Activated CD4-positive, alpha-beta memory T cell treated with anti-CD3 and anti-CD28 coated beads for 36 hours (primary cell): ENCODE results near the gene CREB3L2. TPM values are rescaled to one million over a fixed set of nuclear protein-coding genes. Genes with fewer than 3 reads are reported as not detected.

Experiments used
- CTCF ChIA-PET: fragments of 350-600 bp; sonication (Branson Sonifier 250); formaldehyde crosslinking; loops from one replicate; lab custom pipeline; 2021; ENCODE audit warnings: antibody characterized with exemption, inconsistent platforms; lab: Charles Lee
- POLR2A ChIA-PET: fragments of 350-600 bp; sonication (Branson Sonifier 250); formaldehyde crosslinking; loops from one replicate; lab custom pipeline; 2021; ENCODE audit warnings: antibody characterized with exemption; lab: Charles Lee
- DNase-seq: peaks from one replicate; pipeline ENCODE4 v3.0.0-alpha.2; 2020
- H3K27ac Mint-ChIP-seq: one replicate; pipeline ENCODE4 v1.8.0; 2021; ENCODE audit warnings: mixed read lengths
- H3K27me3 Mint-ChIP-seq: one replicate; pipeline ENCODE4 v1.8.0; 2021; ENCODE audit warnings: mixed read lengths
- H3K36me3 Mint-ChIP-seq: one replicate; pipeline ENCODE4 v1.8.0; 2021; ENCODE audit warnings: mixed read lengths
- H3K4me1 Mint-ChIP-seq: one replicate; pipeline ENCODE4 v1.8.0; 2021; ENCODE audit warnings: low read depth, mixed read lengths
- H3K4me3 Mint-ChIP-seq: one replicate; pipeline ENCODE4 v1.8.0; 2021; ENCODE audit warnings: mild to moderate bottlenecking, mixed read lengths
- H3K9me3 Mint-ChIP-seq: one replicate; pipeline ENCODE4 v1.8.0; 2021; ENCODE audit warnings: mixed read lengths
- intact Hi-C: fragments of 100-400 bp; cut with micrococcal nuclease; formaldehyde crosslinking; loops from one replicate; pipeline ENCODE4 v1.15.1; 2023
- total RNA-seq, 2 experiments: library from RNA; stranded (reverse); gene quantifications; one replicate each; pipeline ENCODE4 v1.2.3, GENCODE V29; 2021

Gene CREB3L2
- total RNA-seq, 2 experiments from 2014 or later: 36.1 to 39.4 TPM

DNA sequence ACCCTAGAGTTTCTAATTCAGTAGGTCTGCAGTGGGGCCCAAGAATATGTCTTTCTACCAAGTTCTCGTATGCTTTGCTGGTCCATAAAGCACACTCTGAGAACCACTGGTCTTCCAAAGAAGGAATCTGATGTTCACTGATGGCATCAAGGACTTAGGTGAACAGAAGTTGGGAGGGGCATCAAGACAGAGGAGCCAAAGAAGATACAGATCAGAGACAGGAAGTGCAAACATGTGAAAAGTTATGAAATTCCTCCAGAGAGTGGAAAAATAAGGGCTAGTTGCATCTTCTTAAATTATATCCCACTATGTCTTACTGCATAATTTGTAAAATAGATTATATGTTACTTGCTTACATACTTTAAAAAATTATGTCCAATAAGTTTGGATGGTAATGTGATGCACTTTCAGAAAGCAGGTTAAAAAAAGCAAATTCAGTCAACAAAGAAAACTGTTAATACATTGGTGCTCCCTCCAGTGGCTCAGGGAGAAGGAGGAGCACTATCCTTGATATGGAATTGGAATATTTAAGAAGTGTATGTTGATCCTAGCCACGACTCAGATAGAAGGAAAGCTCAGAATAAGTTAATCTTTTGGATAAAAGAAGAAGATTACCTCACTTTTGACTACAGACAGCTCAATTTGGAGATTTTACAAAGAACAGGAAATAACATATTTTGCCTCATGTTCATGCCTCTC lies 35.8 kb downstream of the CREB3L2 start:
- POLR2A ChIA-PET: no interaction called here
- intact Hi-C loops: no loop called here

DNA sequence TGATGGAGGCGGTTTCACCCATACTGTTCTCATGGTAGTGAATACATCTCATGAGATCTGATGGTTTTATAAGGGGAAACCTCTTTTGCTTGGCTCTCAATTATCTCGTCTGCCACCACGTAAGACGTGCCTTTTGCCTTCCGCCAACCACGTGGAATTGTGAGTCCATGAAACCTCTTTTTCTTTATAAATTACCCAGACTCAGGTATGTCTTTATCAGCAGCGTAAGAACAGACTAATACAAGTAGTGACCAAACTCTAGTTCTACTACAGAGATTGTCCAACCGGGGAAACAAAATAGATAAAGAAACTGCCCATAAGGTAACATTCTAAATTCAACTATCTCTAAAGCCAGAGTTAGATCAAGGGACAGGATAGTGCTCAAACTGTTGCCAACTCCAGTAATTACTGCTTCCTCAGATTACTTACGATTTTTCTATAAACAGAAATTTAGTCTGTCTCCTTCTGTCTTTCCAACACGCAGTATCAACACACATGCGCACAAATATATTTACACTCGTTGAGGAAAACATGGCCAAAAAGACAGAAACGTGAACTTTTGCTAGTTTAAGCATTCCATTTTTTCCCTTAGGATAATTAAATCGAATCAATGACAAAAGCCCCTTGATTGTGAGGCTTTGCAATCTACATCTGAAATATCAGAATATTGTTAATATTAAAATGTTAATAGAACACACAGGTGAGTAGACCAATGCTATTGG lies 36.9 kb downstream of the CREB3L2 start:
- intact Hi-C loops: no loop called here
- no peak overlapping the region for H3K4me3 Mint-ChIP-seq
- POLR2A ChIA-PET: no interaction called here
- H3K36me3 Mint-ChIP-seq: peaks cover 4% of the 10 kb centered on the region
- CTCF ChIA-PET: no interaction called here
- H3K27me3 Mint-ChIP-seq: no peaks in the 10 kb centered on the region
- no peak for DNase-seq
- no peaks in the 10 kb centered on the region for H3K9me3 Mint-ChIP-seq
- peaks cover 28% of the 10 kb centered on the region for H3K4me1 Mint-ChIP-seq
- H3K27ac Mint-ChIP-seq: no peak overlapping the region

More for the DNA sequence above, 35.8 kb downstream of the CREB3L2 start:
- Mint-ChIP-seq H3K36me3 (peaks cover 4% of the 10 kb centered on the region), H3K4me3 (no peak overlapping the region), H3K9me3 (no peaks in the 10 kb centered on the region), H3K27me3 (no peaks in the 10 kb centered on the region), H3K27ac (no peak overlapping the region), H3K4me1 (peaks cover 23% of the 10 kb centered on the region)
- CTCF ChIA-PET: interaction anchor here (1.3 kb wide), 1 partner anchor 62 kb away, joined by 3 read pairs; no protein-coding TSS in a partner anchor
- DNase-seq: no peak

DNA sequence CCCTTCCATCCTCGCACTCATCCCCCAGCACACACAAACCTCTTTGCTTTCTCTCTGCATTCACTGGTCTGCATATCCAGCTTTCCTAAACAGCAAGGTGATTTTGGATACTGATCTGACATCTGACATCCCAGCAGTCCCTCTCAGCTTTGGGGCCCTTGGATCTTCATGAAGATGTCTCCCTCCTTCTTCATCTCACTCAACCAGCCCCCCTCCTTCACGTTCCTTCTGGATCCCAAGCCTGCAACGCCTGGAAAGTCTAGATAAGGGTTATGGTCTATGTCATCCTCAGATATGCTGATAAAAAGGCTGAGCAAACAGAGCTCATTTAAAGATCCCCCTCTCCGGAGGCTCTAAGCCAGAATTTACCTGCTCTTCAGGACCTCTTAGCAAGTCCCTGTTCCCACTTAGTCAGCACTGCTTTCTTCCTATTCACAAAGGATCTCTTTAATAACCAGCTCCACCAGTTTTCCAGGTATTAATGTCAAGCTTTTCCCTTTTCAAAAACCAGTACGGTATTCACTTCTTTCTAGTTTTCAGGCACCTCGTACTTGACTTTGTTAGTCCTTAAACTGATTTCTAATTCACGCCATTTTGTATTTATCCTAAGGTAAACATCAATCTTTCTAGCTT lies 38.9 kb downstream of the CREB3L2 start:
- Mint-ChIP-seq H3K36me3 (peaks cover 11% of the 10 kb centered on the region), H3K9me3 (no peaks in the 10 kb centered on the region), H3K4me3 (no peak overlapping the region), H3K4me1 (peaks cover 33% of the 10 kb centered on the region), H3K27me3 (no peaks in the 10 kb centered on the region), H3K27ac (no peak overlapping the region)
- no peak for DNase-seq
- CTCF ChIA-PET: interaction anchor here (0.8 to 1.2 kb wide), 2 partner anchors 59 to 62 kb away, joined by 3 to 4 read pairs; no protein-coding TSS in a partner anchor
- POLR2A ChIA-PET: no interaction called here
- intact Hi-C loops: no loop called here

GRCh38 chr7:137962491-137962874 lies 39.4 kb downstream of the CREB3L2 start:
- no peak overlapping the region for H3K4me3 Mint-ChIP-seq
- intact Hi-C loops: no loop called here
- no peaks in the 10 kb centered on the region for H3K9me3 Mint-ChIP-seq
- ChIA-PET CTCF (interaction anchor here (0.8 kb wide), 2 partner anchors 12 to 58 kb away, joined by 3 read pairs; no protein-coding TSS in a partner anchor), POLR2A (no interaction called here)
- H3K36me3 Mint-ChIP-seq: peaks cover 11% of the 10 kb centered on the region
- no peak overlapping the region for H3K27ac Mint-ChIP-seq
- H3K27me3 Mint-ChIP-seq: no peaks in the 10 kb centered on the region
- peaks cover 29% of the 10 kb centered on the region for H3K4me1 Mint-ChIP-seq
- no peak for DNase-seq

DNA sequence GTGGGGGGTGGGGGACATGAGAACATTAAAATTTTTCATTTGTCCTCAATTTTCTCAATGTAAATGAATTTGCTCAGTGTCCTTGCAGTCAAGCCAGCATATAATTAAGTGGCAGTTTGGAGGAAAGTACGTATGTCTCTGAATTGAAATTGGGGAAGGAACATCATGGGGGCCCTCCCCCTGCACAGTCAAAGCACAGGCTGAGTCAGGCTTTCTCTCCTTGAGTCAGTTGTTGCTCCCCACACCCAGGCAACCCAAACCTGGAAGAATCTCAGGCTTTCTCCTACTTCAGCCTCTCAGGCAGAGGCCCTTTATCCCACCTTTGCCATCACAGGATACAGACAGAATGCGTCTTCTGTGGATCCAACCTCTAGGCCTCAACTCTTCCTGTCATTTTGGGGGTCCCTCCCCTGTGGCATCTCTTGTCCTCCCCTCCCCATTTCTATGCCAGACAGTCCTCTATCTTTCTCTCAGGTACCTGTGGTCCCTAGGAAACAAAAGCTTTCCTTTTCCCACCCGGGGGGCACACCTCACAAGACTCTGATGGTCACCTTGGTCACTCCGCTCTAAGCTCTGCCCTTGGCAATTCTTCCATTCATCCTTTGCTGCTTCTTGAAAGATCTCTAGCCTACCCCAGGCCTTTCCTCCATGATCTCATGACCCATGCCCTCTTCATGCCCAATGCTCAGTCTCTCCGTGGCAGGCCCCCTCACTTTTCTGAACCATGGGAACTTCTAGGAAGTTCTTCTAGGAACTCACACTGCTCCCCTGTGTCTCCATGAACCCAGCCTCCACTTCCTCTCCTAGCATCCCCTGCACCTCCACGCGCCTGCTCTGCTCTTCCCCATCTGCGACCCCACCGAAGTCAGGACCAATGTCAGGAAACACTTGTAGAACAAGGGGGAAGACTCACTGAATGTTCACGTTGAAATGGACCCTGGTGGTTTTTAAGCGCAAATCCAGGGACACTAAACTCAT lies 40.4 kb downstream of the CREB3L2 start:
- no peaks in the 10 kb centered on the region for H3K9me3 Mint-ChIP-seq
- H3K27me3 Mint-ChIP-seq: no peaks in the 10 kb centered on the region
- CTCF ChIA-PET: interaction anchor here (0.8 kb wide), 1 partner anchor 11 kb away, joined by 3 read pairs; no protein-coding TSS in a partner anchor
- H3K4me3 Mint-ChIP-seq: no peak overlapping the region
- peaks cover 23% of the 10 kb centered on the region for H3K4me1 Mint-ChIP-seq
- no peak overlapping the region for H3K27ac Mint-ChIP-seq
- peaks cover 15% of the 10 kb centered on the region for H3K36me3 Mint-ChIP-seq
- DNase-seq: peak; percentile 71
- POLR2A ChIA-PET: no interaction called here
- intact Hi-C loops: loop anchor here (1.0 to 2.0 kb wide), 2 partner anchors 27 to 38 kb away; no protein-coding TSS in a partner anchor

DNA sequence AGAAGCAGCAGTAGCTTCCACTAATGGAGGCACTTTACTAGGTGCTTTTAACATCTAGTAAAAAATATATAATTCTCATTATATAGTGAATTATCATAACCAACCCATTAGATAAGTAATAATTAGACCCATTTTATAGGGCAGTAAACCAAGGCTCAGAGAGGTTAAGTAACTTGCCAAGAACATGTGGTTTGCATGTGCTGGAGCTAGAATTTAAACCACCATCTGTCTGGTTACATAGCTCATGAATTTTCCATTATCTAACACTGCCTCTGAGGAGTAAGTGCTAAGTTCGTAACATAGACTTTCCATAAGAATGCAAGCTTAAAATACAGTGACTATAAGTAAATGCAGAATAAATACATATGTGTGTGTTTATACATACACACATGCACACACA lies 41.9 kb downstream of the CREB3L2 start:
- Mint-ChIP-seq H3K4me1 (peaks cover 19% of the 10 kb centered on the region), H3K36me3 (peaks cover 15% of the 10 kb centered on the region), H3K27me3 (no peaks in the 10 kb centered on the region), H3K27ac (no peak overlapping the region), H3K4me3 (no peak overlapping the region), H3K9me3 (no peaks in the 10 kb centered on the region)
- ChIA-PET POLR2A (no interaction called here), CTCF (interaction anchor here (0.8 kb wide), 1 partner anchor 42 kb away, joined by 3 read pairs; the partner anchor contains the start of gene CREB3L2)
- no peak for DNase-seq
- intact Hi-C loops: loop anchor here (2.0 kb wide), 1 partner anchor 25 kb away; no protein-coding TSS in a partner anchor

GRCh38 chr7:137958470-137959431 lies 43.1 kb downstream of the CREB3L2 start:
- intact Hi-C loops: no loop called here
- ChIA-PET POLR2A (no interaction called here), CTCF (interaction anchor here (0.6 kb wide), 1 partner anchor 45 kb away, joined by 4 read pairs; no protein-coding TSS in a partner anchor)
- Mint-ChIP-seq H3K9me3 (no peaks in the 10 kb centered on the region), H3K27me3 (no peaks in the 10 kb centered on the region), H3K27ac (no peak overlapping the region), H3K4me3 (no peak overlapping the region), H3K36me3 (peaks cover 15% of the 10 kb centered on the region), H3K4me1 (peaks cover 19% of the 10 kb centered on the region)
- DNase-seq: no peak

- CTCF ChIA-PET: interaction anchor here (0.6 kb wide), 1 partner anchor 46 kb away, joined by 4 read pairs; no protein-coding TSS in a partner anchor
- H3K27ac Mint-ChIP-seq: no peak overlapping the region
- peaks cover 18% of the 10 kb centered on the region for H3K36me3 Mint-ChIP-seq
- H3K4me3 Mint-ChIP-seq: no peak overlapping the region
- H3K27me3 Mint-ChIP-seq: no peaks in the 10 kb centered on the region
- H3K9me3 Mint-ChIP-seq: no peaks in the 10 kb centered on the region
- DNase-seq: no peak
- intact Hi-C loops: no loop called here
- POLR2A ChIA-PET: no interaction called here
- H3K4me1 Mint-ChIP-seq: peaks cover 22% of the 10 kb centered on the region
Measured at GRCh38 chr7:137957887-137958286, 44.0 kb downstream of the CREB3L2 start.

DNA sequence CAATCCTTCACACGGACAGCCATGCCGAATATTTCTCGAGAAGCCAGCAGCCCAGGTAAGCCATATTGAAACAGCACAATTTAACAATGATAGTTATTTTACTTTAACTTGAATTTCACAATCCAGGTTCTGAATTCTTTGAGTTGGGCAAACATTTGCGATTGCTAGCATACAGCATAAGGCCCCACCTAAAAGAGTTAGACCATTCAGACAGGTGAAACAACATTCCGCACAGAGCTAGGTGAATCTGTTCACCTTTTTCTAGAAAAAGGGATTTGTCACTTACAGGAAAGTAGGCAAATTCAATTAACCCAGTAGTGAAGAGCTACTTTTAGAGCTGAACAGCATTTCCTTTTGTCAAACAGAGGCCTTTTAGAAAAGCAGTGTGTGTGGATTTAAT lies 45.3 kb downstream of the CREB3L2 start:
- Mint-ChIP-seq H3K27me3 (no peaks in the 10 kb centered on the region), H3K27ac (no peak overlapping the region), H3K4me1 (peaks cover 18% of the 10 kb centered on the region), H3K9me3 (no peaks in the 10 kb centered on the region), H3K36me3 (peaks cover 18% of the 10 kb centered on the region), H3K4me3 (no peak overlapping the region)
- intact Hi-C loops: no loop called here
- ChIA-PET CTCF (no interaction called here), POLR2A (no interaction called here)
- DNase-seq: no peak

DNA sequence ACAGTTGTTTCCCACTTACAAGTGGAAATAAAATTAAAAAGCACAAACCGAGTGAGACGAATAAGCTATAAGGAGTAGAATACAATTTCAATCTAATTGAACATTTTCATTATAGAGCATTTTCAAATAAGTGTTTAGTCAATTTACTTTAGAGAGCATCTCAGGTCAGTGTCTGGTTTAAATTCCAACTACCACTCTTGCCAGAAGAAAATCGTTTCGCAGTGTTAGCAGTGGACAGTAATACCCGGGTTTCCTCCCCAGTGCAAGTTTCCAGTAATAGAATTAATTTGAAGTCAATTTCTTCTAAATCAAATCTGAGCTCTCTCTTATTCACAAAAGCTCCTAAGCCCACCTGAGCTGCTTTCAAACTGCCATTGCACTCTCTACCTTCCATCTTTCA lies 45.7 kb downstream of the CREB3L2 start:
- POLR2A ChIA-PET: no interaction called here
- H3K4me1 Mint-ChIP-seq: peaks cover 14% of the 10 kb centered on the region
- no peaks in the 10 kb centered on the region for H3K27me3 Mint-ChIP-seq
- no peaks in the 10 kb centered on the region for H3K9me3 Mint-ChIP-seq
- intact Hi-C loops: no loop called here
- DNase-seq: no peak
- no peak overlapping the region for H3K27ac Mint-ChIP-seq
- H3K4me3 Mint-ChIP-seq: no peak overlapping the region
- peaks cover 18% of the 10 kb centered on the region for H3K36me3 Mint-ChIP-seq
- CTCF ChIA-PET: no interaction called here
